GM21619 (cell line): ENCODE results near the gene NCAN.

Experiments used
- ATAC-seq: cut with Tn5 transposase; IDR thresholded peaks from one replicate; pipeline ENCODE4 v1.9.1; 2021; ENCODE audit not compliant: unreplicated experiment

NCAN gene

DNA sequence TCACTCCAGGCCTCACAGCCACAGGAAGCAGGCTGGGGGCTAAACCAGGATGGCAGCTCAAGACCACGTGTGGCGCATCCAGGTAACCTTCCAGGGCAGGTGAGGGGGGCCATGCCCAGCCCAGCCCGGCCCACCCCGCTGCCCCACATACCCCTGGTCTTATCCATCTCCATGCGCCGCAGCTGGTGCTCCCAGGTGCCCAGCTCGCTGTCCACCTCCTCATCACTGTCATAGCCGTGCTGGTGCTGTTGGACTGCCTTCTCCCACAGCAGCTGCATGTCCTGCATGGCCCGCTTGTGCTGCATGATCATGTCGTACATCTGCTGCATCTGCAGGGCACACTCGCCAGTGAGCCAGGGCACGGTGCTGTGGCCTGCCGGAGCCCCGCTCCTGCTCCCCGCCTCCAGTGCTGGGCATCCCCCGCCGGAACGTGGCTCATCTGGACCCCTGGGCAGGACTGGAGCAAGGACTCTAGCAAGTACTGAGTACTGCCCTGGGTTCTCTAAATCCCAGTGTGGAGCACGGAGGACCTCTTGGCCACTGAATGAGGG, 67.4 kb downstream of the NCAN start:
- ATAC-seq = no peak

DNA sequence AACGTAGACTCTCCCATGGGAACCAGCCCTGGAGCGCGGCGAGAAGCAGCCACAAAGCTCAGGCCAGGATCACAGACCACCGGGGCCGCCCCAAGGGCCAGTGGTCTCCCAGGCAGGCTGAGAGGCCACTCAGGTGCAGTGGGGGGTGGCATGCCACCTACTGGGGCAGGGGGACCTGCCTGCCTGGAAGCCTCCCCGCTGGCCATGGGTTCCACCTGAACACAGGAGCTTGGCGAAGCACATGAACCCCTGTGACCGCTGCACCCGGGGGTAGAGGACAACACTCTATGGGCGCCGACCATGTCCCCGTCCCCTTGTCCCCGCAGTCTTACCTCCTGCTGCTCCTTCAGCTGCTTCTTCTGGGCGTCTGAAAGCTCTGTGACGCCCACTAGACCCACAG, 68.1 kb downstream of the NCAN start:
- no peak for ATAC-seq

DNA sequence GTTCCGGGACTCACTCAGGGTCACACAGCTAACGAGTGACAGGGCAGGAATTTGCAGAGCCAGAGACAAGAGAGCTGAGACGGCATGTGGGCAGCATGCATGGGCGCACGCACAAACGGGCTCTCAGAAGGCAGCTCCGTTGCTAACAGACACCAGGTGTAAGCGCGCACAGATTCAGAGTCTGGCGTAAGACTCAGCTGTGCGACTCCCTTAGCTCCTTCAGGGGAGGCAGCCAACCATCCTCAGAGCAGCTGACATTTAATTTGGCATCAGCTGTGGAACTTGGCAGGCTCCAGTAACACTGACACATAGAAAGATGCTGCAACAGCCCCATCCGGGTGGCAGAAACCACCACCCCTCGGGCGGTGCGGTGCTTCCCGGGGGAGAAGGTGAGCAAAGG, 68.8 kb downstream of the NCAN start:
- ATAC-seq = no peak

DNA sequence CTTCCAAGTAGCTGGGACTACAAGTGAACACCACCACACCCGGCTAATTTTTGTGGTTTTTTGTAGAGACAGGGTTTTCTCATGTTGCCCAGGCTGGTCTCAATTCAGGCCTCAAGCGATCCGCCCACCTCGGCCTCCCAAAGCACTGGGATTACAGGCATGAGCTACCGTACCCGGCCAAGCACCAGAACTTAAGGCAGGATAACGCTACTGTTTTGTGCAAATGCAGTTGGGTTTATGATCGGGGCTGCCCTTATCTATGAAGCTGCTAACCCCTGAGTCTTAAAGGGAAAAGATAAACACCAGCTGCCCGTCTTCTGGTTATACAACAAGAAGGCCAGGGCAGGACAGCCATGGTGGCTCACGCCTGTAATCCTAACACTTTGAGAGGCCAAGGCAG, 73.9 kb downstream of the NCAN start:
- ATAC-seq = no peak

DNA sequence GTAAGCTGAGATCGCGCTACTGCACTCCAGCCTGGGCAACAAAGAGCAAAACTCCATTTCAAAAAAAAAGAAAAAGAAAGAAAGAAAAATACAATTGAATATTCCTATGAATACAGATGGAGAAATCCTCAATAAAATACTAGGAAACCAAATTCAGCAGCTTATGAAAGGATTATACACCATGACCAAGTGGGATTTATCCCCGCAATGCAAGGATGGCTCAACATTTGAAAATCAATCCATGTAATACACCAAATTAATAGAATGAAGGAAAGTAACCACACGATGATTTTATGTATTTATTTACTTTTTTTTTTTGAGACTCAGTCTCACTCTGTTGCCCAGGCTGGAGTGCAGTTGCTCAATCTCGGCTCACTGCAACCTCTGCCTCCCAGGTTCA, 80.8 kb downstream of the NCAN start:
- no peak for ATAC-seq

DNA sequence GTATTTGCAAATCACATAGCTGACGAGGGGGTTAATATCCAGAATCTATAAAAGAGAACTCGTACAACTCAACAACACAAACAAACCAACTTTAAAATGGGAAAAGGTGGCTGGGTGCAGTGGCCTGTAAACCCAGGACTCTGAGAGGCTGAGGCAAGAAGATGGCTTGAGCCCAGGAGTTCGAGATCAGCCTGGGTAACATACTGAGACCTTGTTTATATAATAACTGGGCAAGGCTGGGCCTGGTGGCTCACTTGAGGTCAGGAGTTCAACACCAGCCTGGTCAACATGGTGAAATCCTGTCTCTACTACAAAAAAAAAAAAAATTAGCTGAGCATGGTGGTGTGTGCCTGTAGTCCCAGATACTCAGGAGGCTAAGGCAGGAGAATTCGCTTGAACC, 83.2 kb downstream of the NCAN start:
- no peak for ATAC-seq

DNA sequence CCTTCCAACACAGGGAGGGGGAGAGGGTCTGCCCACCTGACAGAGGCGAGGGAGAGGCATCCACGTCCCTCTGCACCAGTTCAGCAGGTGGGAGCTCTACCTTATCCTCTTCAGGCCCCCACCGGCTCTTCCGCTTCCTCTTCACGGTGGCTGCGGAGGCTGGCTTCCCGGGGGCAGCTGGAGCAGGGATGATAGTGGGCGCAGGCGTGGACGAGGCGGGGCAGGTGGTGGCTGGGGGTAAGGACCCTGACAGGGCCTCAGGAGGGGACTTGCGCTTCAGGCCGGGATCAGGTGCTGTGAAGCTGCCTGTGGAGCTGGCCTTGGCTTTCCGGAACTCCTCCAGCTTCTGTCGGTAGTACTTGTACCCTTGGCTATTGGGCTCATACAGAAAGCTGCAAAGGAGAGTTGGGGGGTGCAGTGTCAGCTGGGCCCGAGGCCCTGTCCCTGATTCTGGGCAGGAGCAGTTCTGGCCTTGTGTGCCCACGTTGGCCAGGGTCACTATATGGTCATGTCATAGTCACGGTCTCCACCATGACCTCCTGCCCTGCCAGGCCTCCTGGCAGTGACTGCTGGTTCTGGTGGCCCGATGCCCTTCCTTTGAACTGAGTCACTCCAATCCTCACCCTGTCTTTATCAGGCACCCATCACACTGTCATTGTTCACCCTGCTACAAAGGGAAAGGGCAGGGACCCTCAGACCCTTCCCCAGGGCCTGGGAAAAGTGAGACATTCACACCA, 85.4 kb downstream of the NCAN start:
- ATAC-seq = no peak

DNA sequence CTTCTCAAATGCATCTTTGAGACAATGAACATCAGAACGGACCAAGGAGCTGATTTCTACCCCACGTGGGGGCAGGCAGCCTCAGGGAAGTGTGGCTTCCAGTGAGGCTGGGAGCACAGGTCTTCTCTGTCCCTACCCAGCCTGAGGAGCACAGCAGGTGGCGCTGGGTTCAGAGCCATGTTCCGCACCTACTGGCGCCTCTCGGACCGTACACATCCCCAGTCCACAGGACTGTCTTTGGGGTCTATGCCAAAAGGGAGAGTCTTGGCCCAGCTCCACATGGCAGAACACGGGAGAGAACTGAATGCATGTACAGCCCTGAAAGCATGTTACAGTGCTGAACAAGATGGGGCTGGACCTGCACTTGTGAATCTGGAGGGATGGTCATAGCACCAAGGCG, 86.0 kb downstream of the NCAN start:
- ATAC-seq = no peak

DNA sequence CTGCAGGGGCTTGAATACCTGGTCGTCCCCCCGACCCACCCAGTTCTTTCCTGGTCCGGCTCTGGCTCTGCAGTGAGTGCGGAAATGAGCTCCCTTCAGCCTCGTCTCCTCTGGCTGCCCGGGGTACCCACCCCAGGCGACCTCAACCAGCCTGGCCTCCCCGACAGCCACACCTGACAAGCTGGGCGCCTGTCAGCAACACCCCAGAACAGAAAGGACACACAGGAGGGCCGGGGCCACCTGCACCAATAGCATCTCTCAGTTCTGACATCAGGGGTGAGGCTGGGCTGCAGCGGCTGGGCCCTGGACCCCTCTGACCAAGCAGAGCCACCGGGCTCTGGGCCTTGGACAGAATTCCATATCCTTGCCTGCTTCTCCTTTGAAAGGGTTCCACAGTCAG, 88.9 kb downstream of the NCAN start:
- ATAC-seq = no peak
